BLaER1 (cell line): ENCODE results near the gene VEGFB.

Source experiments
- H3K27ac ChIP-seq: shearing (Covaris generic); formaldehyde crosslinking; 2 replicates; pipeline ENCODE4 v1.8.1; 2022
- H3K27me3 ChIP-seq: shearing (Covaris generic); formaldehyde crosslinking; 2 replicates; pipeline ENCODE4 v1.8.1; 2022
- H3K36me3 ChIP-seq: shearing (Covaris generic); formaldehyde crosslinking; 2 replicates; pipeline ENCODE4 v1.8.1; 2022
- H3K4me1 ChIP-seq: shearing (Covaris generic); formaldehyde crosslinking; 2 replicates; pipeline ENCODE4 v1.8.1; 2022
- H3K4me2 ChIP-seq: shearing (Covaris generic); formaldehyde crosslinking; 2 replicates; pipeline ENCODE4 v1.8.1; 2022
- H3K4me3 ChIP-seq: shearing (Covaris generic); formaldehyde crosslinking; 2 replicates; pipeline ENCODE4 v1.8.1; 2022
- H3K9ac ChIP-seq: shearing (Covaris generic); formaldehyde crosslinking; 2 replicates; pipeline ENCODE4 v1.8.1; 2022
- H3K9me3 ChIP-seq: shearing (Covaris generic); formaldehyde crosslinking; 2 replicates; pipeline ENCODE4 v1.8.1; 2022
- H4K20me1 ChIP-seq: shearing (Covaris generic); formaldehyde crosslinking; 2 replicates; pipeline ENCODE4 v1.8.1; 2022
- Cebpa-rat ChIP-seq: shearing (Covaris generic); IDR thresholded peaks from 2 replicates; pipeline ENCODE4 v1.8.1; 2022

Gene VEGFB

DNA sequence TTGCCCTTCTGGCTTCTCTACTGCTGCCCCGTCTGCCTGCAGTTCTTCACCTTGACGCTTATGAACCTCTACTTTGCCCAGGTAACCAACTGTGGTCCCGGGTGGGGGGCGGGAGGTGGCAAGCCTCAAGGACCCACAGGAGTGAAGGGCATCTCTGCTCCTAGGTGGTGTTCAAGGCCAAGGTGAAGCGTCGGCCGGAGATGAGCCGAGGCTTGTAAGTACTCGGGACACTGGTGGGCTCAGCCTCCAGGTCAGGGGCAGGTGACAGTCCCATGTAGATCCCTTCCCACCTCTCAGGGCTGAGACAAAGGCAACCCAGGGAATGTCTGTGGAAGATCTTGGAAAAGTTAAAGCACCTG, 52.4 kb downstream of the VEGFB start:
- H3K4me1 ChIP-seq, result peaks cover 35% of the 10 kb centered on the region
- no peak overlapping the region for H3K9ac ChIP-seq
- no peak overlapping the region; the same call in 1 of the 2 replicates for H3K4me3 ChIP-seq
- peaks cover 27% of the 10 kb centered on the region for H3K27me3 ChIP-seq
- peak overlapping the region; percentile 100 for H3K4me2 ChIP-seq
- peaks cover 18% of the 10 kb centered on the region for H4K20me1 ChIP-seq
- no peak overlapping the region for H3K27ac ChIP-seq
- peaks cover 13% of the 10 kb centered on the region; the same call in 1 of the 2 replicates for H3K36me3 ChIP-seq
- no peaks in the 10 kb centered on the region for H3K9me3 ChIP-seq
- no peak for TF ChIP-seq Cebpa-rat

DNA sequence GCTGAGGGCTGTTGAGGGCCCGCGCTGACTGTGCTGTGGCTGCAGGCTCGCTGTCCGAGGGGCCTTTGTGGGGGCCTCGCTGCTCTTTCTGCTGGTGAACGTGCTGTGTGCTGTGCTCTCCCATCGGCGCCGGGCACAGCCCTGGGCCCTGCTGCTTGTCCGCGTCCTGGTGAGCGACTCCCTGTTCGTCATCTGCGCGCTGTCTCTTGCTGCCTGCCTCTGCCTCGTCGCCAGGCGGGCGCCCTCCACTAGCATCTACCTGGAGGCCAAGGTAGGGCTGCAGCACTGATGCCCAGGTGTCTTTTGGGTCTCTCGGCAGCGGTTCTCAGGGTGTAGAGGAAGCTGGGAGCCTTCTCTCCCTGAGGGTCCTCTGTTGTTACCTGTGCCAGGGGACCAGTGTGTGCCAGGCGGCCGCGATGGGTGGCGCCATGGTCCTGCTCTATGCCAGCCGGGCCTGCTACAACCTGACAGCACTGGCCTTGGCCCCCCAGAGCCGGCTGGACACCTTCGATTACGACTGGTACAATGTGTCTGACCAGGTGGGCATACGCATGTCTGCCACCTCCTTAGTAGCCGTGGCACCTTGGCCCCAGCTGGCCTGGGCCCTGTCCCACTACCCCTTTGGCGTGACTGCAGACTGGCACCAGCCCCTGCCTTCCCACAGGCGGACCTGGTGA, 53.4 kb downstream of the VEGFB start:
- TF ChIP-seq Cebpa-rat, result no peak
- no peaks in the 10 kb centered on the region for H3K9me3 ChIP-seq
- H3K27ac ChIP-seq, result no peak overlapping the region
- peaks cover 6% of the 10 kb centered on the region; the same call in 1 of the 2 replicates for H3K36me3 ChIP-seq
- peaks cover 43% of the 10 kb centered on the region for H3K4me1 ChIP-seq
- peaks cover 37% of the 10 kb centered on the region for H3K27me3 ChIP-seq
- no peak overlapping the region for H3K4me3 ChIP-seq
- peaks cover 28% of the 10 kb centered on the region for H4K20me1 ChIP-seq
- no peak overlapping the region for H3K4me2 ChIP-seq
- no peak overlapping the region for H3K9ac ChIP-seq

DNA sequence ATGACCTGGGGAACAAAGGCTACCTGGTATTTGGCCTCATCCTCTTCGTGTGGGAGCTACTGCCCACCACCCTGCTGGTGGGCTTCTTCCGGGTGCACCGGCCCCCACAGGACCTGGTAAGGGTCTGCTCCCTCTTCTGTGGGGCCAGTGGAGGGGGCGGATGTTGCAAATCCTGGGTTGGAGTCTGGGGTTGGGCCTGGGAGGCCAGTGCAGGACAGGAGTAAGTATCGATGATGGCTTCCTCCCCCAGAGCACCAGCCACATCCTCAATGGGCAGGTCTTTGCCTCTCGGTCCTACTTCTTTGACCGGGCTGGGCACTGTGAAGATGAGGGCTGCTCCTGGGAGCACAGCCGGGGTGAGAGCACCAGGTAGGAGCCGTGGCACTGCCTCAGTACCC, 54.0 kb downstream of the VEGFB start:
- no peak for TF ChIP-seq Cebpa-rat
- Histone ChIP-seq H3K4me2 (no peak overlapping the region), H4K20me1 (peaks cover 33% of the 10 kb centered on the region), H3K9me3 (no peaks in the 10 kb centered on the region), H3K4me3 (no peak overlapping the region), H3K27ac (no peak overlapping the region), H3K4me1 (peaks cover 38% of the 10 kb centered on the region), H3K36me3 (peaks cover 6% of the 10 kb centered on the region; the same call in 1 of the 2 replicates), H3K9ac (no peak overlapping the region), H3K27me3 (peaks cover 43% of the 10 kb centered on the region)
